ENCODE results near the gene ZNF575. TPM values are rescaled to one million over a fixed set of nuclear protein-coding genes. Genes with fewer than 3 reads are reported as not detected.
A peak's percentile ranks its signal among the peaks of the same experiment; 100 is the strongest.

The ZNF575 gene
- total RNA-seq, 4 donors from 2014 or later: 0.66 to 0.97 (median 0.82) TPM

DNA sequence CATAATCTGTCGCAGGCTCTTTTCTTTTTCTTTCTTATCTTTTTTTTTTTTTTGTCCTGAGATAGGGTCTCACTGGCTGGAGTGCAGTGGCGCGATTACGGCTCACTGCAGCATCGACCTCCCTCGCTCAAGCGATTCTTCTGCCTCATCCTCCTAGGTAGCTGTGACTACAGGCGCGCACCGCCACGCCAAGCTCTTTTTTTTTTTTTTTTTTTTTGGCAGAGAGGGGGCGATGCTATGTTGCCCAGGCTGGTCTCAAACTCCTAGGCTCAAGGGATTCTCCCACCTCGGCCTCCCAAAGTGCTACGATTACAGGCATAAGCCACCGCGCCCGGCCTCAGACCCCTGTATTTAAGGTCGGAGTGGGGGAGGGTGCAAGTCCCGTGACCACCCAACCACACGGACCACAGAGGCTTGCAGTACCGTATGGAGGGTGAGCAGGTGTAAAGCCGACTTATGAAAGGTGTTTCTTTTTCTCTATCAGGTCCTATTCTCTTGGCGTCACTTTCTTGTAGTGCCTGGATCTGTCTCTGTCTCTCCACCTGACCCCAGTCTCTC lies 30.5 kb upstream of the ZNF575 start:
- TF ChIP-seq EP300 (IDR thresholded peaks at IDR 0.05) (no peak), POLR2A (IDR thresholded peaks at IDR 0.05; ENCODE audit: low read depth) (no peak), POLR2AphosphoS5 (IDR thresholded peaks at IDR 0.05) (no peak)
- TF ChIP-seq, protein P1, sequence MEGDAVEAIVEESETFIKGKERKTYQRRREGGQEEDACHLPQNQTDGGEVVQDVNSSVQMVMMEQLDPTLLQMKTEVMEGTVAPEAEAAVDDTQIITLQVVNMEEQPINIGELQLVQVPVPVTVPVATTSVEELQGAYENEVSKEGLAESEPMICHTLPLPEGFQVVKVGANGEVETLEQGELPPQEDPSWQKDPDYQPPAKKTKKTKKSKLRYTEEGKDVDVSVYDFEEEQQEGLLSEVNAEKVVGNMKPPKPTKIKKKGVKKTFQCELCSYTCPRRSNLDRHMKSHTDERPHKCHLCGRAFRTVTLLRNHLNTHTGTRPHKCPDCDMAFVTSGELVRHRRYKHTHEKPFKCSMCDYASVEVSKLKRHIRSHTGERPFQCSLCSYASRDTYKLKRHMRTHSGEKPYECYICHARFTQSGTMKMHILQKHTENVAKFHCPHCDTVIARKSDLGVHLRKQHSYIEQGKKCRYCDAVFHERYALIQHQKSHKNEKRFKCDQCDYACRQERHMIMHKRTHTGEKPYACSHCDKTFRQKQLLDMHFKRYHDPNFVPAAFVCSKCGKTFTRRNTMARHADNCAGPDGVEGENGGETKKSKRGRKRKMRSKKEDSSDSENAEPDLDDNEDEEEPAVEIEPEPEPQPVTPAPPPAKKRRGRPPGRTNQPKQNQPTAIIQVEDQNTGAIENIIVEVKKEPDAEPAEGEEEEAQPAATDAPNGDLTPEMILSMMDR (IDR thresholded peaks at IDR 0.05): no peak
- no peaks in the 10 kb centered on the region for H3K27me3 ChIP-seq
- no peaks in the 10 kb centered on the region for H3K9me3 ChIP-seq
- WGBS: 84% methylated on average over 23 of the region's 23 CpGs
- DNase-seq (ENCODE audit: extremely low spot score): no peak
- intact Hi-C loops (cut with DNase I): loop anchor here (5.0 kb wide), 1 partner anchor 40 kb away; no protein-coding TSS in a partner anchor
- no peak overlapping the region for H3K4me3 ChIP-seq
- no peak overlapping the region for H3K27ac ChIP-seq (replicated peaks in 1 of 4)
- H3K4me1 ChIP-seq: peaks cover 14 to 39% (median 29%) of the 10 kb centered on the region in 4 donors
- H3K36me3 ChIP-seq: peaks cover 0 to 24% (median 14%) of the 10 kb centered on the region in 4 donors

DNA sequence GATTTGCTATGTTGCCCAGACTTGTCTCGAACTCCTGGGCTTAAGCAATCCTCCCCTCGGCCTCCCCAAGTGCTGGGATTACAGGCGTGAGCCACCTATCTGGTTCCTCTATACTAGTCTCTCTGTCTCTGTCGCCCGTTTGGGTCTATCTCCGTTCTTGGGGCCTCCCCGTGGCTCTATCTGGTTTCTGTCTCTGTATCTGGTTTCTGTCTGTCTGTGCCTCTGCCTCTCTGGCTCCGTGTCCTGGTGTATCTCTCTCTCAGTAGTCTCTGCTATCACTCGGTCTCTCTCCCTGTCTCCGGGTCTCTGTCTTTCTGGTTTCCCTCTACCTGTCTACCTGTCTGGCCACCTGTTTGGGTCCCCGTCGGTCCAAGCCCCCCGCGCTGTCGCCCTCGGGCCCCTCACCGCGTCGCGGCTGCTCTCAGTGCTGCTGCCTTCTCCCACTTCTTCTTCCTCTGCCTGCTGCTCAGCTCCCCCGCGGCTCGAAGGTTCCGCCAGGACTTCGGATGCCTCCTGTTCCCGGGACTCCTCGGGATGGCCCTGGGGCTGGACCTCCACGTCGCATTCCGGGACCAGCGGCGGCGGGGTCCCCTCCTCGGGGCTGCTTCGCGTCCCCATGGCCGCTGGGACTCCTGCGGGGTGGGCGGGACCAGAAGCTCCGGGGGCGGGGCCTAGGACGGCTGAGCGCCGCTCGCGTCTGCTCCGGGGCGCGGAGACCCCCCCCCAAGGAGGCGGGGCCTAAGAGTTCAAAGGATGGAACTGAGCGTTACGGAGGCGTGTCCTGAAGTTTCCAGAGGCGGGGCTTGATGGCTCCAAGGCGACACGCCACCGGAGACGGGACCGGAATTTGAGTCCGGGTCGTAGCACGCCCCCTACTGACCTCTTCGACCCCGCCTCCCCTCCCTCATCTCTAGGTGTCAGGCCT lies 29.2 kb upstream of the ZNF575 start:
- Histone ChIP-seq H3K36me3 (peaks cover 4 to 31% (median 22%) of the 10 kb centered on the region in 4 donors), H3K4me1 (peaks cover 14 to 34% (median 29%) of the 10 kb centered on the region in 4 donors), H3K27ac (replicated peaks in 1 of 4) (peak overlapping the region; percentile 88 to 96 (median 92)), H3K4me3 (peak overlapping the region; percentile 70 to 82 (median 76)), H3K27me3 (no peaks in the 10 kb centered on the region), H3K9me3 (no peaks in the 10 kb centered on the region)
- 1% methylated on average over 49 of the region's 64 CpGs for WGBS
- no peak for TF ChIP-seq EP300 (IDR thresholded peaks at IDR 0.05)
- peak; percentile 80 to 87 for TF ChIP-seq POLR2AphosphoS5 (IDR thresholded peaks at IDR 0.05)
- TF ChIP-seq, protein P1 (IDR thresholded peaks at IDR 0.05): peak in 2 of 3 experiments; percentile 27 to 42
- intact Hi-C loops (cut with DNase I): loop anchor here (5.0 kb wide), 1 partner anchor 41 kb away; no protein-coding TSS in a partner anchor
- DNase-seq (ENCODE audit: extremely low spot score): peak; percentile 99

- TF ChIP-seq POLR2A (IDR thresholded peaks at IDR 0.05; ENCODE audit: low read depth) (no peak), EP300 (IDR thresholded peaks at IDR 0.05) (no peak), POLR2AphosphoS5 (IDR thresholded peaks at IDR 0.05) (no peak)
- TF ChIP-seq, protein P1 (IDR thresholded peaks at IDR 0.05): no peak
Measured at GRCh38 chr19:43504426-43505185, 28.4 kb upstream of the ZNF575 start, which contains the start of gene PHLDB3. Gene PHLDB3 (minus strand): TSS chr19:43504746. CDS start chr19:43504118, 628 bp downstream.

GRCh38 chr19:43505186-43505456 lies 27.9 kb upstream of the ZNF575 start:
- Histone ChIP-seq H3K9me3 (no peaks in the 10 kb centered on the region), H3K27ac (replicated peaks in 1 of 4) (peak overlapping the region; percentile 88 to 96 (median 92)), H3K36me3 (peaks cover 7 to 40% (median 34%) of the 10 kb centered on the region in 4 donors), H3K27me3 (no peaks in the 10 kb centered on the region), H3K4me1 (peaks cover 14 to 31% (median 28%) of the 10 kb centered on the region in 4 donors), H3K4me3 (peak overlapping the region in 3 of 4 donors; percentile 72 to 82 (median 81))
- 64% methylated on average over 3 of the region's 3 CpGs for WGBS
- intact Hi-C loops (cut with DNase I): no loop called here
- no peak for TF ChIP-seq POLR2AphosphoS5 (IDR thresholded peaks at IDR 0.05)
- TF ChIP-seq, protein P1 (IDR thresholded peaks at IDR 0.05): no peak
- no peak for TF ChIP-seq EP300 (IDR thresholded peaks at IDR 0.05)
- no peak for TF ChIP-seq POLR2A (IDR thresholded peaks at IDR 0.05; ENCODE audit: low read depth)
- DNase-seq (ENCODE audit: extremely low spot score): no peak

More at GRCh38 chr19:43504426-43505185, 28.4 kb upstream of the ZNF575 start, which contains the start of gene PHLDB3:
- WGBS: 6% methylated on average over 17 of the region's 42 CpGs
- Histone ChIP-seq H3K36me3 (peaks cover 7 to 37% (median 29%) of the 10 kb centered on the region in 4 donors), H3K9me3 (no peaks in the 10 kb centered on the region), H3K4me1 (peaks cover 14 to 31% (median 28%) of the 10 kb centered on the region in 4 donors), H3K27me3 (no peaks in the 10 kb centered on the region), H3K4me3 (peak within 1 kb of the TSS; percentile 70 to 82 (median 76)), H3K27ac (replicated peaks in 1 of 4) (peak within 1 kb of the TSS; percentile 88 to 96 (median 92))
- DNase-seq (ENCODE audit: extremely low spot score): no peak
- intact Hi-C loops (cut with DNase I): loop anchor here (5.0 kb wide), 1 partner anchor 42 kb away; no protein-coding TSS in a partner anchor
